Measurements from ENCODE around the gene CCDC200. TPM values are rescaled to one million over a fixed set of nuclear protein-coding genes. Genes with fewer than 3 reads are reported as not detected.
A peak's percentile ranks its signal among the peaks of the same experiment; 100 is the strongest.
"Not testable (repeated sequence)": the region's sequence is repeated elsewhere in the genome, so short reads cannot be mapped to it uniquely, and the experiment has no call there.

CCDC200 gene
- total and polyA plus RNA-seq, 9 donors: 0.12 to 0.57 (median 0.30) TPM; not detected in 4

DNA sequence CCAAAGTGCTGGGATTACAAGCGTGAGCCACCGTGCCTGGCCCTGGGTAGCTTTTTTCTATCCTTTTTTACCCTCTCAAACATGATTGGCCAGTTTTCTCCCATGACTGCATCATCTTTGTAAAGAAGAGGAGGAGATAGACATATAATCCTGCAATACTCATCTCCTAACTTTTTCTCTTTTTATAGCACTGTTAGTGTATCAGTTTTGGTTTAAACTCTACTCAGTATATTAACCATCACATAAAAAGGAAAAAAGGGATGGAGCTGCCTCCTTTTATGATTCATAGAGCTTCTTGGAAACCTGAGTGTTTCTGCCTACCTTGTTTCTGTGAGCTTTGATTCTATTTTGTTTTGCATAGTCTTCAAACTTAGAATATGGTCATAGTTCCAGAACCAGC, 28.8 kb downstream of the CCDC200 start:
- Histone ChIP-seq H3K9me3 (no peaks in the 10 kb centered on the region), H3K4me1 (ENCODE audit: insufficient read depth) (no peaks in the 10 kb centered on the region), H3K27me3 (no peaks in the 10 kb centered on the region), H3K4me3 (no peak overlapping the region), H3K36me3 (no peaks in the 10 kb centered on the region), H3K27ac (no peak overlapping the region)
- intact Hi-C loops (cut with DNase I): no loop called here
- no peak for DNase-seq
- WGBS, 3 donors: 57 to 80% (median 61%) methylated on average over 2 of the region's 2 CpGs
- TF ChIP-seq, protein P1, sequence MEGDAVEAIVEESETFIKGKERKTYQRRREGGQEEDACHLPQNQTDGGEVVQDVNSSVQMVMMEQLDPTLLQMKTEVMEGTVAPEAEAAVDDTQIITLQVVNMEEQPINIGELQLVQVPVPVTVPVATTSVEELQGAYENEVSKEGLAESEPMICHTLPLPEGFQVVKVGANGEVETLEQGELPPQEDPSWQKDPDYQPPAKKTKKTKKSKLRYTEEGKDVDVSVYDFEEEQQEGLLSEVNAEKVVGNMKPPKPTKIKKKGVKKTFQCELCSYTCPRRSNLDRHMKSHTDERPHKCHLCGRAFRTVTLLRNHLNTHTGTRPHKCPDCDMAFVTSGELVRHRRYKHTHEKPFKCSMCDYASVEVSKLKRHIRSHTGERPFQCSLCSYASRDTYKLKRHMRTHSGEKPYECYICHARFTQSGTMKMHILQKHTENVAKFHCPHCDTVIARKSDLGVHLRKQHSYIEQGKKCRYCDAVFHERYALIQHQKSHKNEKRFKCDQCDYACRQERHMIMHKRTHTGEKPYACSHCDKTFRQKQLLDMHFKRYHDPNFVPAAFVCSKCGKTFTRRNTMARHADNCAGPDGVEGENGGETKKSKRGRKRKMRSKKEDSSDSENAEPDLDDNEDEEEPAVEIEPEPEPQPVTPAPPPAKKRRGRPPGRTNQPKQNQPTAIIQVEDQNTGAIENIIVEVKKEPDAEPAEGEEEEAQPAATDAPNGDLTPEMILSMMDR (IDR thresholded peaks at IDR 0.05): no peak
- TF ChIP-seq POLR2A (IDR thresholded peaks at IDR 0.05) (no peak), EP300 (IDR thresholded peaks at IDR 0.05) (no peak)

DNA sequence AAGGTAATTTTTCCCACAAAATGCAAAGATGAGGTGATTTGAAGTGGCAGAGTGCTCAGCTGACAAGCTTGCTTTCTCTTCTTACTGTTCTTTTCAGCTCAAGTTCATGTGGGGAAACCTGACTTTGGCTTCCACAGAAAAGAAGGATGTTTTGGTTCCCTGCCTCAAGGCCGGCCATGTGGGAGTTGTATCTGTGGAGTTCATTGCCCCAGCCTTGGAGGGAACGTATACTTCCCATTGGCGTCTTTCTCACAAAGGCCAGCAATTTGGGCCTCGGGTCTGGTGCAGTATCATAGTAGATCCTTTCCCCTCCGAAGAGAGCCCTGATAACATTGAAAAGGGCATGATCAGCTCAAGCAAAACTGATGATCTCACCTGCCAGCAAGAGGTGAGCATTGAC, 35.2 kb downstream of the CCDC200 start:
- TF ChIP-seq, protein P1 (IDR thresholded peaks at IDR 0.05): no peak
- TF ChIP-seq EP300 (IDR thresholded peaks at IDR 0.05) (no peak), POLR2A (IDR thresholded peaks at IDR 0.05) (no peak)
- H3K27me3 ChIP-seq: no peaks in the 10 kb centered on the region
- DNase-seq: peak in 3 of 5 donors; percentile 33 to 63 (median 46)
- H3K4me3 ChIP-seq: no peak overlapping the region
- peak overlapping the region in 1 of 2 donors; percentile 7 for H3K27ac ChIP-seq
- H3K9me3 ChIP-seq: no peaks in the 10 kb centered on the region
- intact Hi-C loops (cut with DNase I): no loop called here
- H3K36me3 ChIP-seq: no peaks in the 10 kb centered on the region
- WGBS, 3 donors: 8 to 40% (median 24%) methylated on average over 5 of the region's 5 CpGs
- H3K4me1 ChIP-seq (ENCODE audit: insufficient read depth): no peaks in the 10 kb centered on the region

DNA sequence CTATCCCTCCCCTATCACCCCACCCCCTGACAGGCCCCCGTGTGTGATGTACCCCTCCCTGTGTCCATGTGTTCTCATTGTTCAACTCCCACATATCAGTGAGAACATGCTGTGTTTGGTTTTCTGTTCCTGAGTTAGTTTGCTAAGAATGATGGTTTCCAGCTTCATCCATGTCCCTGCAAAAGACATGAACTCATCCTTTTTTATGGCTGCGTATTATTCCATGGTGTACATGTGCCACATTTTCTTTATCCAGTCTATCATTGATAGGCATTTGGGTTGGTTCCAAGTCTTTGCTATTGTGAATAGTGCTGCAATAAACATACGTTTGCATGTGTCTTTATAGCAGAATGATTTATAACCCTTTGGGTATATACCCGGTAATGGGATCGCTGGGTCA, 41.8 kb downstream of the CCDC200 start:
- 83 to 89% (median 88%) methylated on average over 5 of the region's 5 CpGs for WGBS, 3 donors
- H3K4me1 ChIP-seq (ENCODE audit: insufficient read depth); H3K4me3 ChIP-seq; H3K27me3 ChIP-seq; H3K9me3 ChIP-seq; intact Hi-C loops (cut with DNase I); DNase-seq; H3K27ac ChIP-seq; H3K36me3 ChIP-seq: not testable (repeated sequence)

DNA sequence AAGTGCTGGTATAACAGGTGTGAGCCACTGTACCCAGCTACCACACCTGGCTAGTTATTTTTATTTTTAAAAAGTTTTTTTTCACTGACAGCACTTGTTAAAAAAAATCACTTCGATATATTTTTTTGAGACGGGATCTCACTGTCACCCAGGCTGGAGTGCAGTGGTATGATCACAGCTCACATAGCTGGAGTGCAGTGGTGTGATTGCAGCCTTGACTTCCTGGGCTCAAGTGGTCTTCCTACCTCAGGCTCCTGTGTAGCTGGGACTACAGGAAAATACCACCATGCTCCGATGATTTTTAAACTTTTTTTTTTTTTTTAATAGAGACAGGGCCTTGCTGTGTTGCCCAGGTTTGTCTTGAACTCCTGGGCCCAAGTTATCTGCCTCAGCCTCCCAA, 44.5 kb downstream of the CCDC200 start:
- no peaks in the 10 kb centered on the region for H3K36me3 ChIP-seq
- intact Hi-C loops (cut with DNase I): no loop called here
- no peaks in the 10 kb centered on the region for H3K4me1 ChIP-seq (ENCODE audit: insufficient read depth)
- no peak overlapping the region for H3K27ac ChIP-seq
- no peak overlapping the region for H3K4me3 ChIP-seq
- H3K27me3 ChIP-seq: no peaks in the 10 kb centered on the region
- TF ChIP-seq POLR2A (IDR thresholded peaks at IDR 0.05): no peak
- no peak for TF ChIP-seq EP300 (IDR thresholded peaks at IDR 0.05)
- TF ChIP-seq, protein P1 (IDR thresholded peaks at IDR 0.05): no peak
- H3K9me3 ChIP-seq: no peaks in the 10 kb centered on the region
- DNase-seq: no peak
- 90 to 94% (median 90%) methylated on average over 3 of the region's 3 CpGs for WGBS, 3 donors

DNA sequence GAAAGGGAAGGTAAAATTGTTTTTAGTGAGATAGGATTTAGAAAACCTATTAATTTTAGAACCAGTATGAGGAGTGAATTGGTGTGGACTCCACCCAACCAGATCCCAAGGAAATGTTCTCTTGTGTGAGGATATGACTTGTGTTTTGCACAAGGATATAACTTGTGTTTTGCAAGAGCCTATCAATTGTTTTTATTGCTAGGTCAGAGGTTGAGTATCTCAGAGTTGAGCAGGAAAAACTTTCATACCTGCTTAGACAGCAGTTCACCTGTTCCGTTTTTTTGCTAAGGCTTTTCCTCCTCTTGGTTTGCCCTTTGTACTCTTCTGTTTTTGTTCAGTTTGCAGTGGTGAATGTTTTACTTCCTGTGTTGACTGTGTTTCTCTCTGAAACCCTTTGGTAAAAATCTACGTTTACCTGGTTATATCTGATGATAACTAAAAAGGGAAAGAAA, 52.3 kb downstream of the CCDC200 start:
- no peak for TF ChIP-seq EP300 (IDR thresholded peaks at IDR 0.05)
- TF ChIP-seq, protein P1 (IDR thresholded peaks at IDR 0.05): no peak
- TF ChIP-seq POLR2A (IDR thresholded peaks at IDR 0.05): no peak
- intact Hi-C loops (cut with DNase I): no loop called here
- peaks cover 4% of the 10 kb centered on the region for H3K4me1 ChIP-seq (ENCODE audit: insufficient read depth)
- WGBS, 3 donors: 52 to 67% (median 52%) methylated on average over 2 of the region's 2 CpGs
- H3K27me3 ChIP-seq: no peaks in the 10 kb centered on the region
- H3K36me3 ChIP-seq: no peaks in the 10 kb centered on the region
- no peak for DNase-seq
- no peaks in the 10 kb centered on the region for H3K9me3 ChIP-seq
- H3K4me3 ChIP-seq: no peak overlapping the region
- H3K27ac ChIP-seq: no peak overlapping the region

Measured in ovary (tissue), 9 donors.